ENCODE results near the gene ELN.

DNA sequence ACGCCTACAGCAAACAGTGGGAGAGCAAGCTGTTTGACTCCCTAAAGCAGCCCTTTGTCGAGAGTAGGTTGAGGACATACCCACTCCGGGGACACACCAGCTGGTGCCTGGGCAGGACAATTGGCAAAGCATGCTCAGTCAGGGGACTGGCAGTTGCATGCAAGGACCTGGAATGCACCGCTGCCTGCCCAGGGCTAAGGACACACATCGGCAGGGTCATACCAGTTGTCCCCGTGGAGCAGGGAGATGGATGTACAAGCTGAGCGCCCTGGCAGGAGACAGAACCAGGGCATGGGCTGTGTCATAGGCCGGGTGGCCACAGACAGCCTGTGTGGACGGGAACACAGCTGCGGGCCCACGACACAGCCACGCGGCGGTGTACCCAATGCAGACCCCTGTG, 18.3 kb upstream of the ELN start:
- TF ChIP-seq, protein P1, sequence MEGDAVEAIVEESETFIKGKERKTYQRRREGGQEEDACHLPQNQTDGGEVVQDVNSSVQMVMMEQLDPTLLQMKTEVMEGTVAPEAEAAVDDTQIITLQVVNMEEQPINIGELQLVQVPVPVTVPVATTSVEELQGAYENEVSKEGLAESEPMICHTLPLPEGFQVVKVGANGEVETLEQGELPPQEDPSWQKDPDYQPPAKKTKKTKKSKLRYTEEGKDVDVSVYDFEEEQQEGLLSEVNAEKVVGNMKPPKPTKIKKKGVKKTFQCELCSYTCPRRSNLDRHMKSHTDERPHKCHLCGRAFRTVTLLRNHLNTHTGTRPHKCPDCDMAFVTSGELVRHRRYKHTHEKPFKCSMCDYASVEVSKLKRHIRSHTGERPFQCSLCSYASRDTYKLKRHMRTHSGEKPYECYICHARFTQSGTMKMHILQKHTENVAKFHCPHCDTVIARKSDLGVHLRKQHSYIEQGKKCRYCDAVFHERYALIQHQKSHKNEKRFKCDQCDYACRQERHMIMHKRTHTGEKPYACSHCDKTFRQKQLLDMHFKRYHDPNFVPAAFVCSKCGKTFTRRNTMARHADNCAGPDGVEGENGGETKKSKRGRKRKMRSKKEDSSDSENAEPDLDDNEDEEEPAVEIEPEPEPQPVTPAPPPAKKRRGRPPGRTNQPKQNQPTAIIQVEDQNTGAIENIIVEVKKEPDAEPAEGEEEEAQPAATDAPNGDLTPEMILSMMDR (IDR thresholded peaks at IDR 0.05), result no peak
- TF ChIP-seq EZH2phosphoT487 (IDR thresholded peaks at IDR 0.05), result no peak
